Gastroesophageal sphincter (tissue), 3 donors: ENCODE results near the gene STRAP.

ENCODE experiments used
- CTCF ChIP-seq, 4 experiments: fragments of 200-600 bp in 2 of 4; fragments of 450-650 bp in 2 of 4; sonication (generic) in 1 of 4; IDR thresholded peaks; one replicate each; pipeline ENCODE4 v1.5.1; 2017 to 2019; ENCODE audit warnings: antibody characterized with exemption in 4 of 4, mild to moderate bottlenecking in 2 of 4, moderate library complexity in 2 of 4
- EP300 ChIP-seq: sonication (generic); formaldehyde crosslinking; IDR thresholded peaks from one replicate; pipeline ENCODE4 v1.6.1; 2017; ENCODE audit warnings: antibody characterized with exemption, mild to moderate bottlenecking
- POLR2A ChIP-seq, 2 donors: fragments of 450-650 bp; IDR thresholded peaks; one replicate each; pipeline ENCODE4 v1.6.1; 2017; ENCODE audit warnings: antibody characterized with exemption in 2 of 2, mild to moderate bottlenecking in 2 of 2, moderate library complexity in 1 of 2
- POLR2AphosphoS5 ChIP-seq: sonication (generic); formaldehyde crosslinking; IDR thresholded peaks from one replicate; pipeline ENCODE4 v1.6.1; 2017; ENCODE audit warnings: antibody characterized with exemption

- TF ChIP-seq CTCF (IDR thresholded peaks at IDR 0.05) (no peak), POLR2AphosphoS5 (no peak), POLR2A (IDR thresholded peaks at IDR 0.05) (no peak), EP300 (no peak)
These were observed 4.3 kb downstream of the STRAP start for GRCh38 chr12:15886372-15887042.
